Keratinocyte (primary cell): ENCODE measurements around the gene SSPN. TPM values are rescaled to one million over a fixed set of nuclear protein-coding genes. Genes with fewer than 3 reads are reported as not detected.

ENCODE experiments used
- DNase-seq: peaks from one replicate; pipeline ENCODE4 v3.0.0-alpha.2; 2011; ENCODE audit warnings: low read depth, missing footprints, low spot score
- FAIRE-seq: peaks from 2 replicates; lab custom pipeline; 2011; peaks lifted over from hg19 to GRCh38; lab: Jason Lieb, UNC
- H2AFZ ChIP-seq: 2 replicates; pipeline ENCODE4 v1.6.0; 2012; ENCODE audit warnings: low read length, control low read depth, inconsistent platforms; ENCODE audit not compliant: control insufficient read depth
- H3K27ac ChIP-seq: 2 replicates; pipeline ENCODE4 v1.5.1; 2011; ENCODE audit warnings: low read length; ENCODE audit not compliant: control insufficient read depth, insufficient read depth
- H3K27me3 ChIP-seq: 3 replicates; pipeline ENCODE4 v1.6.0; 2011; ENCODE audit warnings: low read length; ENCODE audit not compliant: control insufficient read depth, insufficient read depth; ENCODE audit errors: extremely low read depth
- H3K36me3 ChIP-seq, 2 experiments: 2 replicates in 1 of 2; 3 replicates in 1 of 2; pipeline ENCODE4 v1.5.1; 2011; ENCODE audit warnings: low read length in 2 of 2, mild to moderate bottlenecking in 1 of 2; ENCODE audit not compliant: control insufficient read depth in 2 of 2, insufficient read depth in 2 of 2; ENCODE audit errors: extremely low read depth in 1 of 2
- H3K4me1 ChIP-seq: 3 replicates; pipeline ENCODE4 v1.5.1; 2011; ENCODE audit warnings: low read length; ENCODE audit not compliant: control insufficient read depth, insufficient read depth; ENCODE audit errors: extremely low read depth
- H3K4me2 ChIP-seq: 3 replicates; pipeline ENCODE4 v1.6.0; 2011; ENCODE audit warnings: low read depth, low read length; ENCODE audit not compliant: control insufficient read depth, insufficient read depth; ENCODE audit errors: extremely low read depth
- H3K4me3 ChIP-seq, 3 experiments: fragments of 200-600 bp in 1 of 3; sonication (generic) in 1 of 3; 2 replicates in 2 of 3; 3 replicates in 1 of 3; pipeline ENCODE4 v1.5.1; 2011 to 2016; ENCODE audit warnings: low read length in 3 of 3, mild to moderate bottlenecking in 3 of 3, control low read depth in 2 of 3, inconsistent platforms in 1 of 3, low read depth in 1 of 3, mixed read lengths in 1 of 3, mixed run types in 1 of 3, moderate library complexity in 1 of 3; ENCODE audit not compliant: control insufficient read depth in 2 of 3, insufficient read depth in 2 of 3; ENCODE audit errors: extremely low read depth in 1 of 3
- H3K79me2 ChIP-seq: 2 replicates; pipeline ENCODE4 v1.6.0; 2012; ENCODE audit warnings: low read length; ENCODE audit not compliant: control insufficient read depth, insufficient read depth
- H3K9ac ChIP-seq: 3 replicates; pipeline ENCODE4 v1.6.0; 2011; ENCODE audit warnings: low read length; ENCODE audit not compliant: control insufficient read depth, insufficient read depth; ENCODE audit errors: extremely low read depth
- H3K9me1 ChIP-seq: 3 replicates; pipeline ENCODE4 v1.6.0; 2011; ENCODE audit warnings: low read length; ENCODE audit not compliant: control insufficient read depth, insufficient read depth; ENCODE audit errors: extremely low read depth
- H3K9me3 ChIP-seq: 2 replicates; pipeline ENCODE4 v1.5.1; 2012; ENCODE audit warnings: low read depth, low read length; ENCODE audit not compliant: control insufficient read depth
- H4K20me1 ChIP-seq: 3 replicates; pipeline ENCODE4 v1.6.0; 2011; ENCODE audit warnings: low read length; ENCODE audit not compliant: control insufficient read depth, insufficient read depth; ENCODE audit errors: extremely low read depth
- EZH2 ChIP-seq: IDR thresholded peaks from one replicate; pipeline ENCODE4 v1.6.1; 2012; ENCODE audit warnings: inconsistent platforms, mild to moderate bottlenecking, low read length, moderate library complexity
- dilution Hi-C: fragments of 300-500 bp; cut with MboI; formaldehyde crosslinking; loops from one replicate; pipeline ENCODE4 v1.7.0; 2020; ENCODE audit warnings: low sequenced_read_pairs; ENCODE audit not compliant: extremely low pct_ligation_motif_present
- polyA plus RNA-seq, 5 experiments: library from polyadenylated mRNA; depleted of rRNA in 3 of 5; stranded (reverse) in 3 of 5; stranded (forward) in 1 of 5; unstranded in 1 of 5; fragments of >200 nt; gene quantifications; 1 replicate in 1 of 5; 2 replicates in 3 of 5; 3 replicates in 1 of 5; pipeline versions ENCODE4 v1.2.1 to v1.2.3, GENCODE V29; 2011 to 2012; ENCODE audit warnings: missing spikeins in 2 of 5, low read depth in 1 of 5, low replicate concordance in 1 of 5
- TF ChIP-seq, protein P1 (sequence below), 3 experiments: IDR thresholded peaks in 1 of 3; conservative IDR thresholded peaks in 1 of 3; optimal IDR thresholded peaks in 1 of 3; 2 replicates in 2 of 3; 3 replicates in 1 of 3; pipeline versions ENCODE3 to v1.5.1; 2011; ENCODE audit warnings: low read length in 3 of 3, mild to moderate bottlenecking in 3 of 3, moderate library complexity in 2 of 3, control low read depth in 1 of 3, inconsistent platforms in 1 of 3; ENCODE audit not compliant: insufficient read depth in 2 of 3; ENCODE audit errors: extremely low read depth in 1 of 3

The SSPN gene
- polyA plus RNA-seq, 1 donor (not counting 4 experiments of a cell fraction or from before 2014, with no cell fraction given) = 1.0 TPM

DNA sequence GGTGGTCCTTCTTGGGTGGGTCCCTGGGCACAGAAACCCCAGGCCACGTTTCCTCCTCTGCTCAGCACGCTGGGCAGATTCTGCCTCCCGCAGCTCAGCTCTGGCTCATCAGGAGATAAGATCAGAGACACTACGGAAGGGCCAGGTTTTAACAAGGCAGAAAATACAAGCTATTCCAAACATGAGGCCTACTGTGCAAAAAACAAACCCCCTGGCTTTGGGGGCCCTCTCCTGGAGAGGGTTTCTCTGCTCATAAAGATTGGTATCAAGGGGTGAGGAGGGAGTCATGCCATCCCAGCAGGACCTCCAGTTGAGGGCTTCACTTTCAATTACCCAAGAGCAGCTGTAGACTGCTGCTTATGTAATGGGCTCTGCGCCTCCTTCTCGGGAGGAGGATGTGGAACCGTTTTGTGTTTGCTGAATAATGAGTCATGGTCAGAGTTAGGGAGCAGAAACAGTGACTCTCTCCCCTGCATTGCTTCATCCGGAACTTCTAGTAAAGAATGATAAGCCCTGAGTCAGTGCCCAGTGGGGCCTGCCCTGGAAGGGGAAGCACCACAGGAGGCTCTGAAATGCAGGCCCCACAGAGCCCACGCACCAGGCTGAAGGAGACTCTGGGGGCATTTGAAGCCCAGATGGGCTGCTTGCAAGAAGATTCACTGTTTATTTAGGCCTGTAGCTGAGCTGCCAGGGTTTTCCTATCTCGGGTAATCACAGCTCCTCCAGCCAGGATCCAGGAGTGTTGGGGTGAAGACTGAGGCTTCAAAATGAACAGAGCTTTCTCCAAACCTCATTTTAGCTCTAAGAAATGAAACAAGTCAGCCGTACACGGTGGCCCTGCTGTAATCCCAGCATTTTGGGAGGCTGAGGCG is 79.3 kb downstream of the SSPN start:
- Histone ChIP-seq H3K27ac (peak overlapping the region; percentile 92), H3K4me2 (peak overlapping the region; percentile 76), H3K27me3 (no peaks in the 10 kb centered on the region), H3K4me1 (peaks cover 50% of the 10 kb centered on the region), H3K9me1 (no peaks in the 10 kb centered on the region), H2AFZ (peak overlapping the region; percentile 57), H4K20me1 (no peaks in the 10 kb centered on the region), H3K4me3 (no peak overlapping the region), H3K9me3 (no peaks in the 10 kb centered on the region), H3K79me2 (no peaks in the 10 kb centered on the region), H3K36me3 (no peaks in the 10 kb centered on the region), H3K9ac (peak overlapping the region; percentile 74)
- dilution Hi-C loops = no loop called here
- peak; percentile 88 for FAIRE-seq
- TF ChIP-seq EZH2 = no peak
- TF ChIP-seq, protein P1, sequence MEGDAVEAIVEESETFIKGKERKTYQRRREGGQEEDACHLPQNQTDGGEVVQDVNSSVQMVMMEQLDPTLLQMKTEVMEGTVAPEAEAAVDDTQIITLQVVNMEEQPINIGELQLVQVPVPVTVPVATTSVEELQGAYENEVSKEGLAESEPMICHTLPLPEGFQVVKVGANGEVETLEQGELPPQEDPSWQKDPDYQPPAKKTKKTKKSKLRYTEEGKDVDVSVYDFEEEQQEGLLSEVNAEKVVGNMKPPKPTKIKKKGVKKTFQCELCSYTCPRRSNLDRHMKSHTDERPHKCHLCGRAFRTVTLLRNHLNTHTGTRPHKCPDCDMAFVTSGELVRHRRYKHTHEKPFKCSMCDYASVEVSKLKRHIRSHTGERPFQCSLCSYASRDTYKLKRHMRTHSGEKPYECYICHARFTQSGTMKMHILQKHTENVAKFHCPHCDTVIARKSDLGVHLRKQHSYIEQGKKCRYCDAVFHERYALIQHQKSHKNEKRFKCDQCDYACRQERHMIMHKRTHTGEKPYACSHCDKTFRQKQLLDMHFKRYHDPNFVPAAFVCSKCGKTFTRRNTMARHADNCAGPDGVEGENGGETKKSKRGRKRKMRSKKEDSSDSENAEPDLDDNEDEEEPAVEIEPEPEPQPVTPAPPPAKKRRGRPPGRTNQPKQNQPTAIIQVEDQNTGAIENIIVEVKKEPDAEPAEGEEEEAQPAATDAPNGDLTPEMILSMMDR (optimal IDR thresholded peaks at IDR 0.05 in 1 of 3, IDR thresholded peaks at IDR 0.05 in 1 of 3, conservative IDR thresholded peaks at IDR 0.05 in 1 of 3; ENCODE audit: extremely low read depth in 1 of 3, insufficient read depth in 2 of 3, low read length in 3 of 3) = no peak
- peak; percentile 87 for DNase-seq

DNA sequence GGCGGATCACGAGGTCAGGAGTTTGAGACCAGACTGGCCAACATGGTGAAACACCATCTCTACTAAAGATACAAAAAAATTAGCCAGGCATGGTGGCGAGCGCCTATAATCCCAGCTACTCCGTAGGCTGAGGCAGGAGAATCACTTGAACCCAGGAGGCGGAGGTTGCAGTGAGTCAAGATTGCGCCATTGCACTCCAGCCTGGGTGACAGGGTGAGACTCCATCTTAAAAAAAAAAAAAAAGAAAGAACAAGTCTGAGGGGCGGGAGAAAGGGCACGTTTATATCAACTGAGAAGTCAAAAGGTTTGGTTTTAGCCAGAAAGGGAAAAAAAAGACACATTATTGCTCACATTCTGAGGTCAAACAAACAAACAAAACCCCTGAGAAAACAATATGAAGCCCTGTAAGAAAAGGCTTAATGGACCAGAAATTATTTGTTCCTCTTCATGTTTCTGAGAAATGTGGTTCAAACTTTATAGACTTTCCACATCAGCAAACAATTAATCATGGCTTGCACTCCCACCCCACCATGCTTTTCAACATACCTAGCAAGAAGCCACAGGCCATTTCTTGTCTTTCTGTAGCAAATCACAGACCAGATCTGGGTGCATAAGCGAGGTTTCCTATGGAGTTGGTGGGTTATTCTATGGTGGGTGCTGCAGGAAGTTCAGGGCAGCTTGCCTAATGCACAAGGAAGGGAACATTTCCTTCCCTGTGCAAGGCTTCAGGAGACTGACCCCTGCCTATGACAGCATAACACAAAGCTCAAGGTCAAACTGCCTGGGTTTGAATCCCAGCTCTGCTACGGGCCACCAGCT is 80.1 kb downstream of the SSPN start:
- Histone ChIP-seq H2AFZ (no peak overlapping the region), H3K9me3 (no peaks in the 10 kb centered on the region), H3K4me1 (peaks cover 50% of the 10 kb centered on the region), H3K27me3 (no peaks in the 10 kb centered on the region), H4K20me1 (no peaks in the 10 kb centered on the region), H3K36me3 (no peaks in the 10 kb centered on the region), H3K27ac (peak overlapping the region; percentile 92), H3K9ac (peak overlapping the region; percentile 71), H3K9me1 (no peaks in the 10 kb centered on the region), H3K4me2 (no peak overlapping the region), H3K79me2 (no peaks in the 10 kb centered on the region), H3K4me3 (no peak overlapping the region)
- no peak for FAIRE-seq
- DNase-seq = no peak
- dilution Hi-C loops = no loop called here
- no peak for TF ChIP-seq EZH2
- TF ChIP-seq, protein P1 (optimal IDR thresholded peaks at IDR 0.05 in 1 of 3, IDR thresholded peaks at IDR 0.05 in 1 of 3, conservative IDR thresholded peaks at IDR 0.05 in 1 of 3; ENCODE audit: extremely low read depth in 1 of 3, insufficient read depth in 2 of 3, low read length in 3 of 3) = no peak
